ENCODE measurements around the gene SLC4A5.
"Not testable (repeated sequence)": the region's sequence is repeated elsewhere in the genome, so short reads cannot be mapped to it uniquely, and the experiment has no call there.

Gene SLC4A5

GRCh38 chr2:74199871-74200305, 143.3 kb downstream of the SLC4A5 start:
- DNase-seq, result peak in 1 of 51 donors; percentile 38

- no peak for DNase-seq
These were observed 143.9 kb downstream of the SLC4A5 start for GRCh38 chr2:74199275-74199701.

GRCh38 chr2:74198461-74199274, 144.5 kb downstream of the SLC4A5 start, which contains the start of gene MTHFD2:
TSS of gene MTHFD2 (plus strand) at chr2:74198615. CDS start at chr2:74198642, 27 bp downstream.
- DNase-seq, result peak; percentile 22 to 92 (median 79)

- DNase-seq, result no peak
These were observed 145.2 kb downstream of the SLC4A5 start for GRCh38 chr2:74198023-74198460.

GRCh38 chr2:74197049-74197448, 146.2 kb downstream of the SLC4A5 start:
- no peak for DNase-seq

- DNase-seq, result no peak
These were observed 148.4 kb downstream of the SLC4A5 start for GRCh38 chr2:74194799-74195198.

GRCh38 chr2:74191596-74192380, 151.4 kb downstream of the SLC4A5 start:
- DNase-seq, result no peak

GRCh38 chr2:74188696-74189095, 154.5 kb downstream of the SLC4A5 start:
- no peak for DNase-seq

- no peak for DNase-seq
These were observed 155.1 kb downstream of the SLC4A5 start for GRCh38 chr2:74188018-74188601.

GRCh38 chr2:74186706-74187105, 156.5 kb downstream of the SLC4A5 start:
- not testable (repeated sequence) for DNase-seq

GRCh38 chr2:74186038-74186437, 157.2 kb downstream of the SLC4A5 start:
- peak in 4 of 51 donors; percentile 14 to 19 (median 18) for DNase-seq

- DNase-seq, result no peak
These were observed 159.3 kb downstream of the SLC4A5 start for GRCh38 chr2:74183878-74184277.

GRCh38 chr2:74181739-74182138, 161.5 kb downstream of the SLC4A5 start:
- DNase-seq, result peak in 22 of 51 donors; percentile 5 to 41 (median 20)

GRCh38 chr2:74179063-74179865, 164.0 kb downstream of the SLC4A5 start:
- DNase-seq, result no peak

GRCh38 chr2:74178211-74179062, 164.8 kb downstream of the SLC4A5 start, which contains the start of gene MOB1A:
TSS of gene MOB1A (minus strand) at chr2:74178879. CDS start at chr2:74178674, 205 bp downstream.
- peak; percentile 71 to 99 (median 94) for DNase-seq

- no peak for DNase-seq
These were observed 165.5 kb downstream of the SLC4A5 start for GRCh38 chr2:74177696-74178095.

- DNase-seq, result no peak
These were observed 168.3 kb downstream of the SLC4A5 start for GRCh38 chr2:74174909-74175308.

- no peak for DNase-seq
These were observed 174.5 kb downstream of the SLC4A5 start for GRCh38 chr2:74168739-74169138.

Measured in hypothalamus (tissue), 51 donors.